SK-N-SH (cell line): ENCODE results near the gene ARHGAP8. TPM values are rescaled to one million over a fixed set of nuclear protein-coding genes. Genes with fewer than 3 reads are reported as not detected.

Experiments used
- CTCF ChIA-PET: fragments of 300-600, 350-600 bp; formaldehyde crosslinking; extraction: SDS; loops from one replicate; lab custom pipeline; 2021; lab: Yijun Ruan, JAX
- POLR2A ChIA-PET: fragments of 350-600 bp; sonication (Branson Sonifier 250); formaldehyde crosslinking; extraction: SDS; loops from one replicate; lab custom pipeline; 2020; ENCODE audit warnings: antibody characterized with exemption, inconsistent platforms; lab: Yijun Ruan, JAX
- DNase-seq: peaks from one replicate; pipeline ENCODE4 v3.0.0; 2012
- H2AFZ ChIP-seq: fragments of 200-600 bp; sonication (generic); 2 replicates; pipeline ENCODE4 v1.8.1; 2016; ENCODE audit warnings: antibody characterized with exemption, mild to moderate bottlenecking, low read depth
- H3F3A ChIP-seq: fragments of 200-600 bp; sonication (generic); replicated peaks from 2 replicates; pipeline ENCODE3; 2016; ENCODE audit warnings: antibody characterized with exemption, mild to moderate bottlenecking; ENCODE audit not compliant: insufficient read depth
- H3K27ac ChIP-seq, 2 experiments: fragments of 200-500 bp in 1 of 2; fragments of 200-600 bp in 1 of 2; sonication (Bioruptor generic) in 1 of 2; sonication (generic), shearing (Covaris generic) in 1 of 2; 2 replicates each; pipeline versions ENCODE4 v1.5.1 to v1.6.1; 2014 to 2016; ENCODE audit warnings: low read depth in 2 of 2, inconsistent platforms in 1 of 2, low read length in 1 of 2, mild to moderate bottlenecking in 1 of 2, mixed read lengths in 1 of 2
- H3K27me3 ChIP-seq: fragments of 200-600 bp; sonication (generic), shearing (Covaris generic); 2 replicates; pipeline ENCODE4 v1.6.1; 2016; ENCODE audit warnings: mixed run types; ENCODE audit not compliant: insufficient read depth
- H3K36me3 ChIP-seq, 2 experiments: fragments of 200-500 bp in 1 of 2; fragments of 200-600 bp in 1 of 2; sonication (Bioruptor generic) in 1 of 2; sonication (generic) in 1 of 2; replicated peaks in 1 of 2; 2 replicates each; pipeline versions ENCODE3 to v1.5.1; 2014 to 2016; ENCODE audit warnings: low read length in 1 of 2, mild to moderate bottlenecking in 1 of 2; ENCODE audit not compliant: insufficient read depth in 2 of 2, control insufficient read depth in 1 of 2
- H3K4me1 ChIP-seq, 2 experiments: fragments of 200-500 bp in 1 of 2; fragments of 200-600 bp in 1 of 2; sonication (Bioruptor generic) in 1 of 2; sonication (generic), shearing (Covaris generic) in 1 of 2; 2 replicates each; pipeline versions ENCODE4 v1.5.1 to v1.6.1; 2014 to 2016; ENCODE audit warnings: low read depth in 1 of 2, low read length in 1 of 2, mixed run types in 1 of 2; ENCODE audit not compliant: insufficient read depth in 2 of 2, control insufficient read depth in 1 of 2
- H3K4me2 ChIP-seq: fragments of 200-600 bp; sonication (generic), shearing (Covaris generic); 2 replicates; pipeline ENCODE4 v1.6.1; 2017; ENCODE audit warnings: mixed run types
- H3K4me3 ChIP-seq, 2 experiments: fragments of 200-500 bp in 1 of 2; fragments of 200-600 bp in 1 of 2; sonication (Bioruptor generic) in 1 of 2; sonication (generic), shearing (Covaris generic) in 1 of 2; 2 replicates each; pipeline versions ENCODE4 v1.5.1 to v1.8.1; 2014 to 2016; ENCODE audit warnings: low read depth in 2 of 2, inconsistent platforms in 1 of 2, low read length in 1 of 2, mild to moderate bottlenecking in 1 of 2, mixed read lengths in 1 of 2, moderate library complexity in 1 of 2
- H3K79me2 ChIP-seq: fragments of 200-600 bp; sonication (generic); 2 replicates; pipeline ENCODE4 v1.8.1; 2017; ENCODE audit warnings: mild to moderate bottlenecking; ENCODE audit not compliant: insufficient read depth
- H3K9ac ChIP-seq: fragments of 200-600 bp; sonication (generic); 2 replicates; pipeline ENCODE4 v1.6.1; 2017; ENCODE audit warnings: mixed run types
- H3K9me2 ChIP-seq: fragments of 200-600 bp; sonication (generic); 2 replicates; pipeline ENCODE4 v1.6.1; 2017; ENCODE audit warnings: mixed run types
- H3K9me3 ChIP-seq: fragments of 200-600 bp; sonication (generic); 2 replicates; pipeline ENCODE4 v1.6.1; 2017; ENCODE audit warnings: mixed run types, mild to moderate bottlenecking, moderate library complexity
- H4K20me1 ChIP-seq: fragments of 200-600 bp; sonication (generic); 2 replicates; pipeline ENCODE4 v1.6.1; 2017; ENCODE audit warnings: mild to moderate bottlenecking, mixed run types; ENCODE audit not compliant: insufficient read depth
- CHD2 ChIP-seq: fragments of 150-350 bp; IDR thresholded peaks from 2 replicates; pipeline ENCODE4 v1.6.1; 2018; ENCODE audit warnings: low read length; ENCODE audit not compliant: partially characterized antibody
- EZH2phosphoT487 ChIP-seq: fragments of 200-600 bp; sonication (generic); IDR thresholded peaks from 2 replicates; pipeline ENCODE4 v1.6.1; 2017; ENCODE audit warnings: low read depth, mixed run types, mild to moderate bottlenecking, antibody characterized with exemption, moderate library complexity, borderline replicate concordance
- FOXJ3 ChIP-seq: sonication (generic); formaldehyde crosslinking; IDR thresholded peaks from 2 replicates; pipeline ENCODE4 v1.5.1; 2020; ENCODE audit warnings: mild to moderate bottlenecking, missing genetic modification reagents
- IRF3 ChIP-seq: fragments of 150-350 bp; IDR thresholded peaks from 2 replicates; pipeline ENCODE4 v1.6.1; 2016; ENCODE audit warnings: mild to moderate bottlenecking, low read depth, low read length
- MEF2A ChIP-seq: IDR thresholded peaks from 2 replicates; pipeline ENCODE4 v1.4.0; 2012; ENCODE audit warnings: low read depth, borderline replicate concordance
- NFIC ChIP-seq: IDR thresholded peaks from 2 replicates; pipeline ENCODE4 v1.4.0; 2012; ENCODE audit warnings: borderline replicate concordance
- RXRA ChIP-seq: IDR thresholded peaks from 2 replicates; pipeline ENCODE4 v1.4.0; 2012; ENCODE audit warnings: low read depth, mild to moderate bottlenecking, borderline replicate concordance
- TCF12 ChIP-seq: IDR thresholded peaks from 2 replicates; pipeline ENCODE4 v1.4.0; 2012
- USF1 ChIP-seq: IDR thresholded peaks from 2 replicates; pipeline ENCODE4 v1.4.0; 2012; ENCODE audit warnings: low read depth, borderline replicate concordance
- YY1 ChIP-seq: IDR thresholded peaks from 2 replicates; pipeline ENCODE4 v1.4.0; 2012; ENCODE audit warnings: low read depth, mild to moderate bottlenecking
- WGBS: methylation state at CpG from one replicate; pipeline ENCODE4 v1.1.6; 2017; ENCODE audit warnings: low lambda C conversion rate; 5-methylcytosine and 5-hydroxymethylcytosine counted together
- polyA plus RNA-seq, 3 experiments: library from polyadenylated mRNA; depleted of rRNA; stranded (reverse); fragments of >200 nt; gene quantifications; 2 replicates each; pipeline ENCODE4 v1.2.3, GENCODE V29; 2012
- TF ChIP-seq, protein P1 (sequence below): fragments of 200-600 bp; sonication (generic); IDR thresholded peaks from 2 replicates; pipeline ENCODE4 v1.6.1; 2017; ENCODE audit warnings: antibody characterized with exemption, mild to moderate bottlenecking, moderate library complexity

Gene ARHGAP8
- polyA plus RNA-seq, 1 of the 3 experiments (the other 2 are of a cell fraction) = 0.08 TPM

DNA sequence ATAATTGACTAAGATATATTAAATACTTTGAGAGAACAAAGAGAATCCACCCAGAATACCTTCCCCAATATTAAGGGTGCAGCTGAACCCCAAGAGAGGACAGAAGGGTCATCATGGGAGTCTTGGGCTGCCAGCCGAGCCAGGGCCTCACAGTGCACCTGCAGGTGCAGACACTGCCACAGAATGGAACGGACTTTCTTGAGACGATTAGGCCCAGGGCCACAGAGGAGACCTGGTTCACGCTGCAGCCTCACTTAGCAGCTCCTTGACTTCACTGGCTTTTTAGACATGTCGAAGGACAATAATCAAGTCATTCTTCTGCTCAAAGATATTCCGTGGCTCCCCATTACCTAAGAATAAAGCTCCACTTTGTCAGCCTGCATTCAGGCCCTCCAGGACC is 156.9 kb downstream of the ARHGAP8 start:
- Histone ChIP-seq H3K9me3 (no peaks in the 10 kb centered on the region), H3K4me1 (peaks cover 0 to 5% of the 10 kb centered on the region in 2 experiments; a peak in 1 of 4 replicates), H3K9ac (no peak overlapping the region), H4K20me1 (no peaks in the 10 kb centered on the region), H3K4me2 (no peak overlapping the region), H3K4me3 (no peak overlapping the region), H3K79me2 (no peaks in the 10 kb centered on the region), H3K27ac (no peak overlapping the region), H2AFZ (no peak overlapping the region), H3F3A (no peaks in the 10 kb centered on the region), H3K27me3 (no peaks in the 10 kb centered on the region), H3K36me3 (no peaks in the 10 kb centered on the region), H3K9me2 (no peaks in the 10 kb centered on the region)
- DNase-seq = no peak
- CTCF ChIA-PET = interaction anchor here (1.3 kb wide), 1 partner anchor 11 kb away, joined by 3 read pairs; no protein-coding TSS in a partner anchor
- POLR2A ChIA-PET = no interaction called here
- 70% methylated on average over 6 of the region's 6 CpGs for WGBS
- TF ChIP-seq, protein P1, sequence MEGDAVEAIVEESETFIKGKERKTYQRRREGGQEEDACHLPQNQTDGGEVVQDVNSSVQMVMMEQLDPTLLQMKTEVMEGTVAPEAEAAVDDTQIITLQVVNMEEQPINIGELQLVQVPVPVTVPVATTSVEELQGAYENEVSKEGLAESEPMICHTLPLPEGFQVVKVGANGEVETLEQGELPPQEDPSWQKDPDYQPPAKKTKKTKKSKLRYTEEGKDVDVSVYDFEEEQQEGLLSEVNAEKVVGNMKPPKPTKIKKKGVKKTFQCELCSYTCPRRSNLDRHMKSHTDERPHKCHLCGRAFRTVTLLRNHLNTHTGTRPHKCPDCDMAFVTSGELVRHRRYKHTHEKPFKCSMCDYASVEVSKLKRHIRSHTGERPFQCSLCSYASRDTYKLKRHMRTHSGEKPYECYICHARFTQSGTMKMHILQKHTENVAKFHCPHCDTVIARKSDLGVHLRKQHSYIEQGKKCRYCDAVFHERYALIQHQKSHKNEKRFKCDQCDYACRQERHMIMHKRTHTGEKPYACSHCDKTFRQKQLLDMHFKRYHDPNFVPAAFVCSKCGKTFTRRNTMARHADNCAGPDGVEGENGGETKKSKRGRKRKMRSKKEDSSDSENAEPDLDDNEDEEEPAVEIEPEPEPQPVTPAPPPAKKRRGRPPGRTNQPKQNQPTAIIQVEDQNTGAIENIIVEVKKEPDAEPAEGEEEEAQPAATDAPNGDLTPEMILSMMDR = no peak
- TF ChIP-seq NFIC (no peak), FOXJ3 (no peak), MEF2A (no peak), TCF12 (no peak), IRF3 (no peak), EZH2phosphoT487 (no peak), RXRA (no peak), USF1 (no peak), YY1 (no peak), CHD2 (no peak)

Other genes starting within 250 kb of the ARHGAP8 start
- gene PRR5, start 50.4 kb upstream of the ARHGAP8 start, polyA plus RNA-seq (2012; rRNA removed) = 1.3 TPM in 2 replicates